IPS-20b (cell line): ENCODE measurements around the gene SLC9C1.

Experiments
- H3K27ac ChIP-seq: one replicate; pipeline ENCODE4 v1.5.1; 2013; ENCODE audit warnings: low read length
- H3K27me3 ChIP-seq: 2 replicates; pipeline ENCODE4 v1.6.1; 2013; ENCODE audit warnings: mild to moderate bottlenecking, low read length, inconsistent platforms; ENCODE audit not compliant: insufficient read depth
- H3K36me3 ChIP-seq: 2 replicates; pipeline ENCODE4 v1.6.1; 2013; ENCODE audit warnings: low read depth, mild to moderate bottlenecking, inconsistent platforms, low read length, moderate library complexity; ENCODE audit not compliant: insufficient read depth
- H3K4me1 ChIP-seq: 2 replicates; pipeline ENCODE4 v1.6.1; 2013; ENCODE audit warnings: mild to moderate bottlenecking, control low read depth, inconsistent platforms, low read length, moderate library complexity; ENCODE audit not compliant: insufficient read depth
- H3K4me3 ChIP-seq: 2 replicates; pipeline ENCODE4 v1.5.1; 2013; ENCODE audit warnings: mild to moderate bottlenecking, low read length, inconsistent platforms
- H3K9ac ChIP-seq: 2 replicates; pipeline ENCODE4 v1.6.1; 2013; ENCODE audit warnings: low read depth, mild to moderate bottlenecking, inconsistent platforms, low read length, moderate library complexity
- H3K9me3 ChIP-seq: 2 replicates; pipeline ENCODE4 v1.6.1; 2013; ENCODE audit warnings: mild to moderate bottlenecking, low read depth, low read length, inconsistent platforms; ENCODE audit not compliant: insufficient read depth

Gene SLC9C1

DNA sequence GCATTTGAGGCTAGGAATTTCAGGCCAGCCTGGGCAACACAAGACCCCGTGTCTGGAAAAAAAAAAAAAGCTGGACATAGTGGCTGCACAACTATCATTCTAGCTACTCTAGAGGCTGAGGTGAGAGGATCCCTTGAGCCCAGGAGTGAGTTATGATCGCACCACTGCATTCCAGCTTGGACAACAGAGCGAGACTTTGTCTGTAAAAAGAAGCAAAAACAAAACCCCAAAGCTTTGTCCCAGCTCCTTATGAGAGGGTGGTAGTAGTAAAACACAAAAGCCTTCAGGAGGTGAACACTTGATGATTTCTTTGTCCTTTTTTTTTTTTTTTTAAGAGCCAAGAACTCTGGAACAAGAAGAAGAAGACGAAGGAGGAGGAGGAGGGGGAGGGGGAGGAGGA lies 37.8 kb upstream of the SLC9C1 start:
- Histone ChIP-seq H3K9me3 (no peaks in the 10 kb centered on the region), H3K27me3 (no peaks in the 10 kb centered on the region), H3K9ac (no peak overlapping the region), H3K4me1 (peaks cover 27% of the 10 kb centered on the region), H3K27ac (no peak overlapping the region), H3K4me3 (no peak overlapping the region), H3K36me3 (peaks cover 21% of the 10 kb centered on the region)

DNA sequence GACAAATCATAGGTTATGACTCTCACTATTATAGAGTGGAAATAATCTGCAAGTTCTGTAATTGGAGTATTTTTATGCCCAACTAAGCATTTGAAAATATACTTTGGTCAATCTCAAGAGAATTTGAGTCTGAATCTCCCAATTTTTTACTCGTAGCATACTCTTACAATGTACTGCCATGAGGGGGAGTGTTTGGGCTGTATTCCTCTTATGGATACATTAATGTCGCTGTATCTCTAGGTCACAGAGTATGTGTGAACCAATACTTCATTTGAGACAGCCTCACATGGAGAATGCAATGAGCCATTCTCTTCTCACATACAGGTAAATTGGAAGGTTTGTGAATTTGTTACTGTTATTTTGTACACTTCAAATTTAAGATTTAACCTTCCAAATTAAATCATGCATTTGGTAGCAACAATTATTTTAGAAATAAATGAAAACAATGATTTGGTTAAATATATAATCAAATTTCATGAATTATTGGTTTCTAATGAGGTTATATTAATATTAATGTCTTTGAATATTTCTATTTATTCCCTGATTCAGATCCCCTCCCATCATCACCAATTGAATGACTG lies 33.4 kb upstream of the SLC9C1 start:
- Histone ChIP-seq H3K27me3 (no peaks in the 10 kb centered on the region), H3K4me1 (peaks cover 4% of the 10 kb centered on the region; the same call in 1 of the 2 replicates), H3K9me3 (no peaks in the 10 kb centered on the region), H3K4me3 (no peak overlapping the region), H3K27ac (no peak overlapping the region), H3K36me3 (no peaks in the 10 kb centered on the region), H3K9ac (no peak overlapping the region)

DNA sequence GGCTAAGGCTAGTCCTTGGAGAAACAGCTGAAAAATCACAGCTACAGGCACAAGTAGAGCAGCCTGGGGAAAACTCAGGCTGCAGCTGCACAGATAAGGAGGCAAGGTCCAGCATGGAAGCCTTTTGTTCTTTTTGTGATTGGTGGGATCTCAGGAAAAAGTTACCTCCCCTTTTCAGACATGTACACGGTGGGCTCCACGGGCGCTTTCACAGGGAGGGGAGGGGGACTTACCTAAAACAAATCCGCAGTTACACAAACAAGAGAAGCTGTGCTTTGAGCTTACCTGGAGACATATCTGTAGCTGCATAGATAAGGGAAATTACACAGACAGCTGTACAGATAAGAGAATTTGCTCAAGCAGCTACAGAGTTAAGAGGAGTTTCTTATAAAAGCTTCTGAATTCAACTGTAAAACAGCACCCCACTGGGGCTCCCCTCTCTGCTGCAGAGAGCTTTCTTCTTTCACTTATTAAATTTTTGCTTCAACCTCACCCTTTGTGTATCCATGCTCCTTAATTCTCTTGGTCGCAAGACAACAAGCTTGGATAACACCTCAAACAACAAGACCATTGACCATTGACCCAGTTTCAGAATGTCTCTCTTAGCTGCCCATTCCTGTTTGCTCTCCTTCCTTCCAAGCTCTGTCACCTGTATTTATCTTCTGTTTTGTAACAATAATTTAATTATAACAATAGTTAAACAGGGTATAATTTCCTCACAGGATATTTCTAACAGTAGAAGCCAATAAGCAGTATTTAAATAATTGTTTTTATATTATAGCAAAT lies 28.0 kb upstream of the SLC9C1 start:
- Histone ChIP-seq H3K4me1 (peaks cover 27% of the 10 kb centered on the region; the same call in 1 of the 2 replicates), H3K27ac (peak overlapping the region; percentile 29), H3K27me3 (no peaks in the 10 kb centered on the region), H3K9me3 (peaks cover 4% of the 10 kb centered on the region; the same call in 1 of the 2 replicates), H3K4me3 (peak overlapping the region; percentile 19; the same call in 1 of the 2 replicates), H3K9ac (peak overlapping the region; percentile 62; the same call in 1 of the 2 replicates), H3K36me3 (no peaks in the 10 kb centered on the region)

DNA sequence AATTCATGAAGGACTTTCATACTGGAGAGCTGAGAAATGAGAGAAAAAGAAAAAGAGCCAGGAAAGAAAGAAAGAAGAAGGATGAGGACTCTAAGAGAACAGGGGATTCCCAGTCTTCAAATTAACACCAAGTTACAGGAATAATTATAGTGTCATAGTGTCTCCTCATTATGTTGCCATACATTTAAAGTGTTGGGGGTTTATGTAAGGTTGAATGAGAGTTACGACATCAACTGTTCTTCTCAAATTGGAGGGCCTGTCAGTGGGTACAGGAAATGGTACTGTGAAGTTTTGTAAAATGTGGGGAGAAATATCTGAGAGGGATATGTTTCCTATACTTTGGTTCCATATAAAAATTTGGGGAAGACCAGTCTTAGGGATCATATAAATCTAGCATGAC lies 26.7 kb upstream of the SLC9C1 start:
- Histone ChIP-seq H3K4me3 (no peak overlapping the region), H3K9ac (no peak overlapping the region), H3K36me3 (0 out of 2 replicates have a peak, but pooled peaks cover 3% of the 10 kb centered on the region), H3K27me3 (no peaks in the 10 kb centered on the region), H3K27ac (no peak overlapping the region), H3K9me3 (peaks cover 15% of the 10 kb centered on the region), H3K4me1 (peaks cover 27% of the 10 kb centered on the region; the same call in 1 of the 2 replicates)

DNA sequence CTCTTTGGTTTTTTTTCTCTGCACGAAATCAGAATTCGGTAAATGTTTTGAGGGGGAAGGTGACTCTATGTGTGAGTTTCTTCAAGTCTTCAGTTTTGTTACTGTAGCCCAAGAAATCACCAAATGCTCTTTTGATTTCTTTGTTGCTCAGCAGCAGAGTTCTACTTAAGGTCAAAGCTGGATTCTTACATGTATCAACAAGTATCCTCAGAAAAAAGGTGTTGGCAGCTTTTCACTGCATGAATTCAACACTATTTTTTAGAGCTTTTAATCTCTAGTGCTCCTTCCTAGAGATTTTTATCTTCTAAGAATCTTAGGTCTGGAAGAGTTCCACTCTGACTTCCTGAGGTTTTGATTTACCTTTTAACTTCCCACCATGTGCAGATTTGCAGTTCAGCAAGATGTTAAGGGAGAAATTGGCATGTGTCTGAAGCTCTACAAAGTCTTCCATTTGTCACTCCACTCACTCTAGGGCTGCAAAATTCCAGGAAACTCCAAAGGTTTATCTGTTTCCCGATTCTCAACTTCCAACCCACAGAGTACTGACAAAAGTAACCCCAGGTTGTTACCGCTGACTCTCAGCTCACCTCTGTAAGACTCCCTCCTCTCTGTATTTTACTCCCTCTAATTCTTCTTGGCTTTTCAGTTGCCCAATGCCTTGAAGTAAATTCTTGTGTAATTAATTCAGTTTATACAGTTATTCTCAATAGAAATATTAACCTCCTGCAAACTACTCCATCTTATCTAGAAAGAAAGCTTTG lies 25.7 kb upstream of the SLC9C1 start:
- Histone ChIP-seq H3K9me3 (peaks cover 24% of the 10 kb centered on the region), H3K36me3 (0 out of 2 replicates have a peak, but pooled peaks cover 3% of the 10 kb centered on the region), H3K4me1 (peaks cover 28% of the 10 kb centered on the region; the same call in 1 of the 2 replicates), H3K27me3 (no peaks in the 10 kb centered on the region), H3K4me3 (no peak overlapping the region), H3K27ac (peak overlapping the region; percentile 29), H3K9ac (peak overlapping the region; percentile 36)

DNA sequence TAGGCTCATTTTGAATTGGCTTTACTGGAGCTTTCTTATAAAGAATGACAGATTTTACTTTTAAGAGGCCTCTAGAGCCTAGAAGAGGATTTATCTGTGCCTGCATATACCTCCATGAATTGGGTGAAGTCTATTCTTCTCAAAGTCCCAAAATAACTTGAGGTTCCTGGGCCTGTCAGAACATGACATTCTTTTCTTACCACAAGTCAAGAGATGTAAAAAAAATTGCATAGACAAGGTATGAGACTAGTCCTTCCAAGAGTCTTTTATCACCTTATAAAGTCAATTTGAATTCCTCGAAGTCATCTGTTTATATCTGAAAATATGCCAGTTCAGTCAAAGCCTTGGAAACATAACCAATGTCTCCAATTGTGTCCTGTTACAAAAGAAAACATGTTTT lies 21.8 kb upstream of the SLC9C1 start:
- Histone ChIP-seq H3K4me3 (no peak overlapping the region), H3K4me1 (peaks cover 17% of the 10 kb centered on the region; the same call in 1 of the 2 replicates), H3K27ac (no peak overlapping the region), H3K9ac (no peak overlapping the region), H3K27me3 (no peaks in the 10 kb centered on the region), H3K9me3 (peaks cover 25% of the 10 kb centered on the region), H3K36me3 (0 out of 2 replicates have a peak, but pooled peaks cover 3% of the 10 kb centered on the region)

DNA sequence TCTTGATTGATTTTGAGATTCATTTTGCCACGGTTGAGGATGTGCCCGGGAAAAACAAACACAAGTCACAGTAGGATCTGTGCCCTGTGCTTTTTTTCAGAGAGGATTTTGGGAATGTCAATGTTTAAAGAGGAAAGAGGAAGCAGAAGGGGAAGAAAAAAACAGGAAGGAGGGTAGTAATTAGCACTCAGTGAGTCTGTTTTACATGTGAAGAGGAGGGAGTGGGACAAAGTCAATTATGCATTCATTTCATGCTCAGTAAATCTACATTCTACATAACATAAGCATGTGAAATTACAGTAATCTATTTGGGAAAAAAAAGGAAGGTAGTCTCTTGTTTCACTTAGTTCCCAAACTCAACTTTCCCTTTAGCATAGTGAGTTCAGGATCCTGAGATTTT lies 20.6 kb upstream of the SLC9C1 start:
- H3K9me3 ChIP-seq = peaks cover 25% of the 10 kb centered on the region
- no peaks in the 10 kb centered on the region for H3K27me3 ChIP-seq
- peak overlapping the region; percentile 7 for H3K27ac ChIP-seq
- no peak overlapping the region for H3K9ac ChIP-seq
- peaks cover 15% of the 10 kb centered on the region; the same call in 1 of the 2 replicates for H3K4me1 ChIP-seq
- peak overlapping the region; percentile 22; the same call in 1 of the 2 replicates for H3K4me3 ChIP-seq
- 0 out of 2 replicates have a peak, but pooled peaks cover 3% of the 10 kb centered on the region for H3K36me3 ChIP-seq

DNA sequence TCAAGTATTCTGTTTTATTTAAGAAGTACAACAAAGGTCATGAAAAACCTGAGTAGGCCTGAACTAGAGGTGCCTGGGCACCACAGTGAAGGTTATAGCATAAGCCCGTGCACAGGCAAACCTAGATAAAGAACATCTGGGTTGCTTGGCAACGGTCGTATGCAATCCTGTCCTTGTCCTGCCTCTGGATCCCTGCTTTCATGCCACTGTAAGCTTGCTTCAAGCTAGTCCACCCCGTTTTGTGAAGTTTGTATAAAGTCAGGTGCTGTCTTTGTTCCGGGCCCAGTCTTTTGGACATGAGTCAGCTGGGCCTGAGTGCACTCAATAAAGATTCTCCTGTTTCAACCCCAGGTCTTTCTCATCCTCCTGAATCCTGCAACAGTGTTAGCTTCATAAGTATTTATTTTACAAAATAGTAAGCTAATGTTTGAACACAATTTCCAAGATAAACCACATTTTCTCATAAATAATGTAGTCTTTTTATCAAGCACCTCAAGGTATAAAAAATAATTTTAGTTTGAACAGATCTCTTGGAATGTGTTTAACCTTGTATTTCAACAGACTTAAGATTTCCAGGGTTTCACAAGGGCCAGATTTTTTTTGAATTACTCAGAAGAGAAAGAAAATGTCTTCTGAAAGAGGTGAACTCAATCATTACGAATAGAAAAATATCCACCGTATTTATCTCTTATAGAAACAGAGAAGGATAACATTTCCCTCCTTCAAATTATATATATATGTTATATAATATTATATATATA lies 14.3 kb upstream of the SLC9C1 start:
- no peak overlapping the region for H3K27ac ChIP-seq

DNA sequence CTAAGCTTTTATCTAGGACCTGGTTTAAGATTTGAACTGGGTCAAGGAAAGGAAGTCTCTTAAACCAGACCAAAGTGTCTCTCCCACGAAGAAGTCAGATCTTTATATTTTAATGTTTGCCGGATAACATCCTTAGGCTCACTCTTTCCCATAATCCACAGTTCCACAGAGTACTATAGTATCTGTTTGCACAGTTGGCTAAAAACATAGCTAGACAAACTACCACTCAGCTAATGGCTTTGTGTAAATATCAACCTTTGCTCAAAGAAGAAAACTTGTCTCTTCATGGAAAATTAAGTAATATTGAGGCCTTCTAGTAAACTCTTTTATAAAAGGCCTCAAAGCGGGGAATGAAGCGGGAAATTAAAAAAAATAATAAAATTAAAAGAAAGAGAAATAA lies 13.5 kb upstream of the SLC9C1 start:
- Histone ChIP-seq H3K9me3 (no peaks in the 10 kb centered on the region), H3K36me3 (no peaks in the 10 kb centered on the region), H3K27me3 (no peaks in the 10 kb centered on the region), H3K9ac (no peak overlapping the region), H3K27ac (no peak overlapping the region), H3K4me1 (peaks cover 30% of the 10 kb centered on the region), H3K4me3 (no peak overlapping the region)

More for the DNA sequence above, 14.3 kb upstream of the SLC9C1 start:
- H3K4me1 ChIP-seq = peaks cover 25% of the 10 kb centered on the region
- no peaks in the 10 kb centered on the region for H3K27me3 ChIP-seq
- no peak overlapping the region for H3K9ac ChIP-seq
- no peaks in the 10 kb centered on the region for H3K36me3 ChIP-seq
- H3K4me3 ChIP-seq = no peak overlapping the region
- H3K9me3 ChIP-seq = no peaks in the 10 kb centered on the region

DNA sequence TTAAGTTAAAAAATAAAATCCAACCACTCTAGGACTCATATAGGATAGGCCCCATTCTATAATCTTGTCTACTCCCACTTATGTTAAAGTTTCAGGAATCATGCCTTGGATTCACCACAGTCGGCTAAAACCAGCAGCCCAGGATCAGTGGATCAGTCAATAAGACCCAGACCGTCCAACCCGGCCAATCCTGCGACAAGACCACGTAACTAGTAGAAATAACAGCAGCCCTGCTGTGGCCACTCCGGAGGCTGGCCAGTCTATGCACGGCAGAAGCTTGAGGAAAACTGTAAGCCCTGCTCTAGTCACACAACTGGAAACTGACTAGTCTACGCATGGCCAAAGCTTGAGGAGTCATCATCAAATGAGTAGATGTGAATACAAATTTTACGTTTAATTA lies 12.8 kb upstream of the SLC9C1 start:
- H3K27me3 ChIP-seq = no peaks in the 10 kb centered on the region
- no peak overlapping the region for H3K27ac ChIP-seq
- H3K9ac ChIP-seq = no peak overlapping the region
- no peaks in the 10 kb centered on the region for H3K36me3 ChIP-seq
- H3K4me3 ChIP-seq = no peak overlapping the region
- H3K4me1 ChIP-seq = peaks cover 32% of the 10 kb centered on the region
- peaks cover 3% of the 10 kb centered on the region; the same call in 1 of the 2 replicates for H3K9me3 ChIP-seq

DNA sequence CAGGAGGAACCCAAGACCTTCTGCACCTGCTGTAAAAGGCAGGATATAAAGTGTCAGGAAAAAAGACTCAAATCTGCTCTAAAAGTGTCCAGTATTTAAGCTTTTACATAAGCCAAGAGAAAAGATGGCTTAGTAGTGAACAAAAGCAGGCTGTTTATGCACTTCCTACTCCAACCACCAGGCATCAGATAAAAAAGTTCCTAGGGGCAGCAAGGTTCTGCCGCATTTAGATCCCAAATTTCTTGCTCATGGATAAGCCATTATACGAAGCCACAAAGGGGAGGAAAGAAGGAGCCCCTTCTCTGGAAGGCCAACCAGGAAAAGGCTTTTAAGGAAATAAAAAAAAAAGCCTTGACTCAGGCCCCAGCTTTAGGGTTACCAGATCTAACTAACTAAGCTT lies 10.6 kb upstream of the SLC9C1 start:
- Histone ChIP-seq H3K9me3 (peaks cover 9% of the 10 kb centered on the region; the same call in 1 of the 2 replicates), H3K36me3 (no peaks in the 10 kb centered on the region), H3K9ac (peak overlapping the region; percentile 85; the same call in 1 of the 2 replicates), H3K27me3 (no peaks in the 10 kb centered on the region), H3K27ac (peak overlapping the region; percentile 93), H3K4me1 (peaks cover 32% of the 10 kb centered on the region), H3K4me3 (peak overlapping the region; percentile 66; the same call in 1 of the 2 replicates)
